ENCODE data around the gene RAPGEF4.

The RAPGEF4 gene

GRCh38 chr2:172905937-172906811 lies 170.5 kb downstream of the RAPGEF4 start:
- DNase-seq (ENCODE audit: low read depth, low spot score): peak; percentile 15

- DNase-seq (ENCODE audit: low read depth, low spot score): no peak
Measured at GRCh38 chr2:172908275-172908674, 172.6 kb downstream of the RAPGEF4 start.

GRCh38 chr2:172909454-172909853 lies 173.8 kb downstream of the RAPGEF4 start:
- no peak for DNase-seq (ENCODE audit: low read depth, low spot score)

- no peak for DNase-seq (ENCODE audit: low read depth, low spot score)
Measured at GRCh38 chr2:172912266-172912665, 176.6 kb downstream of the RAPGEF4 start.

GRCh38 chr2:172914341-172915008 lies 178.8 kb downstream of the RAPGEF4 start:
- no peak for DNase-seq (ENCODE audit: low read depth, low spot score)

GRCh38 chr2:172917716-172918115 lies 182.1 kb downstream of the RAPGEF4 start:
- DNase-seq (ENCODE audit: low read depth, low spot score): peak; percentile 21

- DNase-seq (ENCODE audit: low read depth, low spot score): no peak
Measured at GRCh38 chr2:172919732-172920131, 184.1 kb downstream of the RAPGEF4 start.

- DNase-seq (ENCODE audit: low read depth, low spot score): peak; percentile 77
Measured at GRCh38 chr2:172921532-172922236, 186.0 kb downstream of the RAPGEF4 start.

- DNase-seq (ENCODE audit: low read depth, low spot score): peak; percentile 50
Measured at GRCh38 chr2:172922306-172922705, 186.7 kb downstream of the RAPGEF4 start.

GRCh38 chr2:172922815-172923214 lies 187.2 kb downstream of the RAPGEF4 start:
- DNase-seq (ENCODE audit: low read depth, low spot score): peak; percentile 43

GRCh38 chr2:172924097-172924660 lies 188.5 kb downstream of the RAPGEF4 start:
- no peak for DNase-seq (ENCODE audit: low read depth, low spot score)

- DNase-seq (ENCODE audit: low read depth, low spot score): no peak
Measured at GRCh38 chr2:172925600-172925999, 190.0 kb downstream of the RAPGEF4 start.

GRCh38 chr2:172926785-172927640 lies 191.4 kb downstream of the RAPGEF4 start:
- no peak for DNase-seq (ENCODE audit: low read depth, low spot score)

- DNase-seq (ENCODE audit: low read depth, low spot score): peak; percentile 89
Measured at GRCh38 chr2:172927641-172928357, 192.2 kb downstream of the RAPGEF4 start.

- peak; percentile 60 for DNase-seq (ENCODE audit: low read depth, low spot score)
Measured at GRCh38 chr2:172928756-172929155, 193.1 kb downstream of the RAPGEF4 start.

GRCh38 chr2:172929644-172930043 lies 194.0 kb downstream of the RAPGEF4 start:
- no peak for DNase-seq (ENCODE audit: low read depth, low spot score)

GRCh38 chr2:172930871-172931255 lies 195.2 kb downstream of the RAPGEF4 start:
- DNase-seq (ENCODE audit: low read depth, low spot score): no peak

- DNase-seq (ENCODE audit: low read depth, low spot score): peak; percentile 42
Measured at GRCh38 chr2:172931256-172931894, 195.7 kb downstream of the RAPGEF4 start.

GRCh38 chr2:172931918-172932520 lies 196.4 kb downstream of the RAPGEF4 start:
- DNase-seq (ENCODE audit: low read depth, low spot score): peak; percentile 84
